Measurements from ENCODE around the gene PNKD.

DNA sequence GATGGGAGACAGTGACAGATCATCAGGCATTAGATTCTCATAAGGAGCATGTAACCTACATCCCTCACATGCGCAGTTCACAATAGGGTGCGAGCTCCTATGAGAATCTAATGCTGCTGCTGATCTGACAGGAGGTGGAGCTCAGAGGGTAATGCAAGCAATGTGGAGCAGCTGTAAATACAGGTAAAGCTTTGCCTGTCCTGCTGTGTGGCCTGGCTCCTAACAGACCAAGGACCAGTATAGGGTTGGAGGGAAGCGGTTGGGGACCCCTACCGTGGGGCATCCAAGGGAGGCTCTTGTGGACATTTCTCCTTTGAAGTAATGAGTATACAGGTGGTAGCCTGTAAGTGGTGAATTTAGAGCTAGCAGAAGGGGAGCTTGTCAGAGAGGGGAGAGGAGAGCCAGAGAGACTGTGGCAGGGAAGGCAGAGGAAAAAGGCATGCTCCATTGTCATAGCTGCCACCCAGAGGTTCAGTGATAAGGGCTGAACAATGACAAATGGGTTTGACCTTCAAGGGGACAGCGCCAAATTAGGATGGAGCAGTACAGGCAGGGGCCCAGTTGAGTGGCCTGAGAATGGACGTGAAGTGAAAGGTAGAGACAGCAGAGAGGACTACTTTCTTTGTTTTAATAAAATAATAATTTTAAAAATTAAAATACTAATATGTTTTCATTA, 37.2 kb downstream of the PNKD start:
- no peak for TF ChIP-seq POLR2AphosphoS5 (IDR thresholded peaks at IDR 0.05)
- TF ChIP-seq, protein P1, sequence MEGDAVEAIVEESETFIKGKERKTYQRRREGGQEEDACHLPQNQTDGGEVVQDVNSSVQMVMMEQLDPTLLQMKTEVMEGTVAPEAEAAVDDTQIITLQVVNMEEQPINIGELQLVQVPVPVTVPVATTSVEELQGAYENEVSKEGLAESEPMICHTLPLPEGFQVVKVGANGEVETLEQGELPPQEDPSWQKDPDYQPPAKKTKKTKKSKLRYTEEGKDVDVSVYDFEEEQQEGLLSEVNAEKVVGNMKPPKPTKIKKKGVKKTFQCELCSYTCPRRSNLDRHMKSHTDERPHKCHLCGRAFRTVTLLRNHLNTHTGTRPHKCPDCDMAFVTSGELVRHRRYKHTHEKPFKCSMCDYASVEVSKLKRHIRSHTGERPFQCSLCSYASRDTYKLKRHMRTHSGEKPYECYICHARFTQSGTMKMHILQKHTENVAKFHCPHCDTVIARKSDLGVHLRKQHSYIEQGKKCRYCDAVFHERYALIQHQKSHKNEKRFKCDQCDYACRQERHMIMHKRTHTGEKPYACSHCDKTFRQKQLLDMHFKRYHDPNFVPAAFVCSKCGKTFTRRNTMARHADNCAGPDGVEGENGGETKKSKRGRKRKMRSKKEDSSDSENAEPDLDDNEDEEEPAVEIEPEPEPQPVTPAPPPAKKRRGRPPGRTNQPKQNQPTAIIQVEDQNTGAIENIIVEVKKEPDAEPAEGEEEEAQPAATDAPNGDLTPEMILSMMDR (IDR thresholded peaks at IDR 0.05) = no peak
- TF ChIP-seq EP300 (IDR thresholded peaks at IDR 0.05) = no peak
- no peak for TF ChIP-seq POLR2A (IDR thresholded peaks at IDR 0.05)

All from suprapubic skin (tissue), 4 donors.